LoVo (cell line): ENCODE data around the gene KSR2.
A peak's percentile ranks its signal among the peaks of the same experiment; 100 is the strongest.

ENCODE experiments used
- DNase-seq: peaks from one replicate; pipeline ENCODE4 v3.0.0-alpha.2; 2016; ENCODE audit warnings: low spot score

KSR2 gene

DNA sequence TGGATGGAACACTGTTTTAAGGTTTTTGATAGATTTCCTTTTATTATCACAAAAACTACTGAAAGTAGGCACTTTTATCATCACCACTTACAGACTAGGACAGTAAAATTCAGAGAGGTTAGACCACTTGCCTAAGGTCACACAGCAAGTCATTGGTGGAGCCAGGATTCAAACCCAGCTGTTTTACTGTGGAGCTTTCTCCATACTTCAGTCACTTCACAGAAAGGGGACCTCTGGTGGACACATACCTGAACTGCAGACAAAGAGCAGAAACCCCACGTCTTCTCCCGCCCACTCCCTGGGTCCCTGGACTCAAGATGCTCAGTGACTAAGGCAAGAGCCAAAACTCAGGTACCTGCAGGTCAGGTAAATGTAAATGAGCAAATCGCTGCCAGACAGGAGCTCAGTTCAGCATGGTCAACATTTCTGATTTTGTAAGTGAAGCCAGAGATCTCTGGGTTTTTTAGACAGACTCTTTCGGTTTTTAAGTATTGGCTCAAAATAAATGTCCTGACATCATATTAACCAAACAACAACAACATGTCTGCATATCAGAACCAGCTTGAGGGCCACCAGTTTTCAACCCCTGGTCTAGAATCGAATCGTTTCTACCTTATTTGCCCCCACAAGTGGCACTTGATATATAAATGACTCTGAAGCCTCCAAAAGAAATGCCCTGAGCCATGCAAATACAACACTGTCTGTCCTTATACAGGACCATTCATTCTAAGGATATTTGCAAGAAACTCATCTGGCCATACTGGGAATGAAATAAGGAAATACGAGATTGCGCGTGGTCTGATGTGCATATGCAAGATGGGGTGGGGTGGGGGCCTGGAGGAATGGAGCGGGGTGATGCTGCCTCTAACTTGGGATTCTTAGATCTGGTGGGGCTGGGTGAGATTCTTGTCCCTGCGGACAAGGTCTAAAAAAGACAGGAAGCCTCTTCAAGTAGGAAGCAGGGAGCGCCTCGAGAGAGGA, 110.9 kb downstream of the KSR2 start:
- DNase-seq, result peak; percentile 69

DNA sequence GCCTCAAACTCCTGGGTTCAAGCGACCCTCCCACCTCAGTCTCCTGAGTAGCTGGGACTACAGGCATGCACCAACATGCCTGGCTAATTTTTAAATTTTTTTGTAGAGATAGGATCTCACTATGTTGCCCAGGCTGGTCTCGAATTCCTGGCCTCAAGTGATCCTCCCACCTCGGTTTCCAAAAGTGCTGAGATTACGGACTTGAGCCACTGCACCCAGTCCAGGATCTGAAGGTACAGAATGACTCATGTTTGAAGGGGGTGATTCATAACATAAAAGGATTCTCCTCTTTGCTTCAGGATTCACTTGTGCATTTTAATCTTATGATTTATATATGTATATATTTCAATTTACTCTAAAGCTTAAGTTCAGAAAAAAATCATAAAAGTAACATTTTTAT, 111.7 kb downstream of the KSR2 start:
- DNase-seq, result peak; percentile 37

GRCh38 chr12:117855165-117855564, 113.6 kb downstream of the KSR2 start:
- no peak for DNase-seq

DNA sequence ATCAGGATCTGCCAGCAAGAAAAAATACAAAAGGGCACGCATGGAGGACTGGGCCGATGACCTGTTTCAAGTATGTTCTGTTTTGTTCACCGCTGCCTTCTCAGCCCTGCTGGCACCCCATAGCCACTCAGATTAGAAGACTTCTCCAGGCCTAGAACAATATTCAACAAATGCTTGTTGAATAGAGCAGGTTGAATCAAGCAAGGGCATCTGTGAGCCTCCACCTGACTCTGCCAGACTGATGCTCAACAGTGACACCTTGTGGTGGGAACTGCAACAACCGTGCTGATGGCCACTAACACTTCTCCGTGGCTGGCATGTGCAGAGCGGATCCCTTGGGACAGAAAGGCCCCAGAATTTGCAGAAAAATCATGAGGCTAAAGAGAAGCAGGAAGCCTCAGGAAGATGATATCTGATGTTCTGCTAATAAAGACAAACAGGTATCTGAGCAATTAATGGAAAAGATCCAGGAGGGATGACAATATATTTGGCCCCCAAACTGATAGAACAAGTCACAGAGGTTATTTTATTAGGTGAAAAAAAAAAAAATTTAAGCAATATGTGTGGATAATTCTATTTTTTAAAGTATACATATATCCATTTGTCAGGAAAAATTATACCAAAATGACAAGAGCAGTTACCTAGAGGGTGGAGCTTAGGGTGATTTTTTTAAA, 114.3 kb downstream of the KSR2 start:
- peak; percentile 78 for DNase-seq

GRCh38 chr12:117853600-117853999, 115.2 kb downstream of the KSR2 start:
- DNase-seq, result peak; percentile 67

- DNase-seq, result peak; percentile 59
Observed at GRCh38 chr12:117850048-117850447, 118.7 kb downstream of the KSR2 start.

GRCh38 chr12:117847371-117847770, 121.4 kb downstream of the KSR2 start:
- DNase-seq, result no peak

GRCh38 chr12:117845271-117845904, 123.4 kb downstream of the KSR2 start:
- no peak for DNase-seq

GRCh38 chr12:117844114-117844830, 124.5 kb downstream of the KSR2 start:
- no peak for DNase-seq

GRCh38 chr12:117842630-117843029, 126.2 kb downstream of the KSR2 start:
- DNase-seq, result no peak

GRCh38 chr12:117842220-117842619, 126.6 kb downstream of the KSR2 start:
- DNase-seq, result no peak

GRCh38 chr12:117837737-117838050, 131.1 kb downstream of the KSR2 start:
- no peak for DNase-seq

GRCh38 chr12:117836999-117837736, 131.6 kb downstream of the KSR2 start:
- DNase-seq, result peak; percentile 64

- no peak for DNase-seq
Observed at GRCh38 chr12:117836476-117836875, 132.3 kb downstream of the KSR2 start.

DNA sequence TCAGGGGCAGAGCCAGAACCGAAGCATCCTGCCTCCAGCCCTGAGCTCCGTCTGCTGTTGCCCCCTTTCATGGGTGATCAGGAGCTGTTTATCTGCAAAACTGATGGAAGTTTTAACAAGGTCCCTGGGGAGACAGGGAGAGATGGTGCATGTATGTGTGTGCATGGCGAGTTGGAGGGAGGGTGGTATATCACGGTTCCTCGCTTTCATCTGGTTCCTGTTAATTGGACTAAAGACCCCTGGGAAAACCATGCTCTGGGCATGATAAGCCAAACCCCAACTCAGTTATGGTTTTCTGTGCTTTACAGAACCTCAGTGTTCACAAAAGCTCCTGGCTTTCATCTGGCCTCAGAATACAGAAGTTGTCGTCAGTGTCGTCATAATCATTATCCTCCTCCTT, 133.6 kb downstream of the KSR2 start:
- no peak for DNase-seq

- DNase-seq, result peak; percentile 18
Observed at GRCh38 chr12:117832459-117833457, 136.0 kb downstream of the KSR2 start.

DNA sequence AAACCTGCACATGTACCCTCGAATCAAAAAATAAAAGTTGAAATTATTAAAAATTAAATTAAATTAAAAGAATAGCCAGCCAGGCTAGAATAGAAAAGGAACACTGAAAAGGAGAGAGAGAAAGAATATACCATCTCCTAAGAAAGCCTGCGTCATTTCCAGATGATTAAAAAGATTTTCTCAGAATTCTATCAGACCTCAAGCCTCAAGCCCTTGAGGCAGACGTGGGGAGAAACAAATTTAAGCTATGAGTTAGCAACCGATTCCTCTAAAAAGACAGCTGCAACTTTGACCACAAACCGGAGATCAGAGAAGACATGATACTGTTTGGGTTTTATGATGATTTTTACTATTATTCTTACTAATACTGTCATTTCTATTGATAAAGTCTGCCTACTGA, 138.3 kb downstream of the KSR2 start:
- no peak for DNase-seq

DNA sequence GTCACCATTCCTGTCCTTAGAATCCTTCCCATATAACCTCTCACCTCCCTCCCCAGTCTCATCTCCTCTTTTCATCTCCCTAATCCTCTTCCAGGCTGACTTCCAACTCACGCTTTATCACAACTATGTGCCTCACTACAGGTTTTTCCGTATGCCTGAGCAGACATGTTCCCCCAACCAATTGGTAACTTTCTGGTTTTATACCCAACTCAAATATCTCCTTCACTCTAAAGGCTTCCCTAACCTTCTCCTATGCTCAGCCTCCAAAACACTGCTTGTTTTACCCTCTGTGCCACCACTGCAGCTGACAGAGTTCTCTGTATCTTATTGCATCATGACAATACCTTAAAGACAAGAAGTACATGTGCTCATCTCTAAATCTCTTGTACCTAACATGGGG, 139.7 kb downstream of the KSR2 start:
- no peak for DNase-seq

- no peak for DNase-seq
Observed at GRCh38 chr12:117827660-117828059, 141.1 kb downstream of the KSR2 start.

DNA sequence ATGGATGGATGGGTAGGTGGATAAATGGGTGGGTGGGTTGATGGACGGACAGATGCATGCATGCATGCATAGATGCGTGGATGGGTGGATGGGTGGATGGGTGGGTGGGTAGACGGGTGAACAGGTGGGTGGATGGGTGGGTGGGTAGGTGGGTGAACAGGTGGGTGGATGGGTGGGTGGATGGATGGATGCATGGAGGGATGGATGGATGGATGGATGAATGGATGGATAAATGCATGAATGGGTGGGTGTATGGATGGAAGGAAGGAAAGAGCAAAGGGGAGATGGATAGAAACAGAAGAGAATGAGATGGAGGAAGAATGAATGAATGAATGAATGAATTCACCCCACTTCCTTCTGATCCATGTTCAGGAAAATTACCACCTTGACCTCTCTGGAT, 143.0 kb downstream of the KSR2 start:
- no peak for DNase-seq
